ENCODE data around the gene ZNF441.

GRCh38 chr19:11821474-11822109 is 54.8 kb downstream of the ZNF441 start:
- TF ChIP-seq CTCF (IDR thresholded peaks at IDR 0.05), result no peak
- TF ChIP-seq EP300 (IDR thresholded peaks at IDR 0.05), result no peak

Data from gastroesophageal sphincter (tissue), 3 donors.